HG02938 (cell line): ENCODE data around the gene OPCML.

Experiments used
- ATAC-seq: cut with Tn5 transposase; IDR thresholded peaks from one replicate; pipeline ENCODE4 v1.9.1; 2021; ENCODE audit warnings: mild to moderate bottlenecking, moderate library complexity; ENCODE audit not compliant: unreplicated experiment

OPCML gene

GRCh38 chr11:132472411-132473172 is 1059.7 kb downstream of the OPCML start:
- ATAC-seq, result no peak

- ATAC-seq, result no peak
Measured at GRCh38 chr11:132471466-132471865, 1060.8 kb downstream of the OPCML start.

GRCh38 chr11:132466983-132467382 is 1065.3 kb downstream of the OPCML start:
- no peak for ATAC-seq

GRCh38 chr11:132464939-132465338 is 1067.4 kb downstream of the OPCML start:
- ATAC-seq, result no peak

- no peak for ATAC-seq
Measured at GRCh38 chr11:132464003-132464342, 1068.3 kb downstream of the OPCML start.

- ATAC-seq, result no peak
Measured at GRCh38 chr11:132463295-132464002, 1068.9 kb downstream of the OPCML start.

- no peak for ATAC-seq
Measured at GRCh38 chr11:132459736-132460135, 1072.6 kb downstream of the OPCML start.

- ATAC-seq, result no peak
Measured at GRCh38 chr11:132457445-132457844, 1074.9 kb downstream of the OPCML start.

- no peak for ATAC-seq
Measured at GRCh38 chr11:132456751-132457328, 1075.5 kb downstream of the OPCML start.

- no peak for ATAC-seq
Measured at GRCh38 chr11:132455044-132455443, 1077.3 kb downstream of the OPCML start.

GRCh38 chr11:132453406-132453805 is 1078.9 kb downstream of the OPCML start:
- no peak for ATAC-seq

GRCh38 chr11:132452616-132453015 is 1079.7 kb downstream of the OPCML start:
- no peak for ATAC-seq

GRCh38 chr11:132451942-132452601 is 1080.2 kb downstream of the OPCML start:
- no peak for ATAC-seq

GRCh38 chr11:132450631-132451030 is 1081.7 kb downstream of the OPCML start:
- ATAC-seq, result no peak

- ATAC-seq, result no peak
Measured at GRCh38 chr11:132448334-132448995, 1083.8 kb downstream of the OPCML start.

GRCh38 chr11:132447761-132448160 is 1084.5 kb downstream of the OPCML start:
- ATAC-seq, result no peak

- no peak for ATAC-seq
Measured at GRCh38 chr11:132445859-132446291, 1086.4 kb downstream of the OPCML start.

- ATAC-seq, result no peak
Measured at GRCh38 chr11:132444911-132445310, 1087.4 kb downstream of the OPCML start.

GRCh38 chr11:132439711-132440255 is 1092.5 kb downstream of the OPCML start:
- no peak for ATAC-seq

- ATAC-seq, result no peak
Measured at GRCh38 chr11:132438418-132438817, 1093.9 kb downstream of the OPCML start.
